Measurements from ENCODE around the gene LRRC4C. TPM values are rescaled to one million over a fixed set of nuclear protein-coding genes. Genes with fewer than 3 reads are reported as not detected.

LRRC4C gene
- total and polyA plus RNA-seq, 7 donors, result 0.98 to 5.4 (median 3.0) TPM; not detected in 1

- Histone ChIP-seq H3K36me3 (no peaks in the 10 kb centered on the region), H3K27ac (no peak overlapping the region), H3K9me3 (peaks cover 0 to 2% (median 0%) of the 10 kb centered on the region in 4 donors), H3K27me3 (no peaks in the 10 kb centered on the region), H3K4me1 (no peaks in the 10 kb centered on the region), H3K4me3 (no peak overlapping the region)
- intact Hi-C loops (cut with DNase I), result no loop called here
- WGBS, 2 donors, result 61 to 75% methylated on average over 2 of the region's 2 CpGs
- DNase-seq, result no peak
- no peak for TF ChIP-seq CTCF (IDR thresholded peaks at IDR 0.05)
- TF ChIP-seq EP300 (IDR thresholded peaks at IDR 0.05), result no peak
- no peak for TF ChIP-seq POLR2AphosphoS5 (IDR thresholded peaks at IDR 0.05)
- TF ChIP-seq POLR2A (IDR thresholded peaks at IDR 0.05), result no peak
Measured at GRCh38 chr11:40701027-40701426, 758.4 kb downstream of the LRRC4C start.

- 83 to 89% methylated on average over 3 of the region's 3 CpGs for WGBS, 2 donors
- intact Hi-C loops (cut with DNase I), result no loop called here
- Histone ChIP-seq H3K4me3 (no peak overlapping the region), H3K27ac (no peak overlapping the region), H3K9me3 (no peaks in the 10 kb centered on the region), H3K36me3 (no peaks in the 10 kb centered on the region), H3K27me3 (no peaks in the 10 kb centered on the region), H3K4me1 (no peaks in the 10 kb centered on the region)
- no peak for DNase-seq
- no peak for TF ChIP-seq POLR2A (IDR thresholded peaks at IDR 0.05)
Measured at GRCh38 chr11:40689823-40690222, 769.6 kb downstream of the LRRC4C start.

DNA sequence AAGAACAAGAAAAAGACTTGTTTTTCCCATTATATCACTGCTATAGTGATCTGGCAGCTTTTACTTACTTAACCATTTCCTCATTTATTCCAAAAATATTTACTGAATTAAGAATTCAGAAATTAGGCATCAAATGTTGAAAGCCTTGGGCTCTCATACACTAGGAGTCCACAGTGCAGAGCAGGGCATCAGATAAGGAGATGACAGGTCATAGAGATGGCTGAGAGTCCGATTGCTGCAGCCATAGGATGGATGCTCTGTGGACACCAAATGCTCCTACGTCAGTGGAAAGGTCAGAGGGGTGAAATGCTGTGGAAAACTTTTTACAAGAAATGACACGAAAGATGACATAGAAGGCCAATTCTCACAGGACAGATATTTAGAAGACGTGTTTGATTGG is 771.1 kb downstream of the LRRC4C start:
- no peak overlapping the region for H3K27ac ChIP-seq
- H3K36me3 ChIP-seq, result no peaks in the 10 kb centered on the region
- no peaks in the 10 kb centered on the region for H3K4me1 ChIP-seq
- DNase-seq, result no peak
- intact Hi-C loops (cut with DNase I), result no loop called here
- no peaks in the 10 kb centered on the region for H3K27me3 ChIP-seq
- TF ChIP-seq CTCF (IDR thresholded peaks at IDR 0.05) (no peak), POLR2A (IDR thresholded peaks at IDR 0.05) (no peak), POLR2AphosphoS5 (IDR thresholded peaks at IDR 0.05) (no peak), EP300 (IDR thresholded peaks at IDR 0.05) (no peak)
- H3K9me3 ChIP-seq, result peaks cover 0 to 3% (median 0%) of the 10 kb centered on the region in 4 donors
- no peak overlapping the region for H3K4me3 ChIP-seq
- 69 to 77% methylated on average over 4 of the region's 4 CpGs for whole genome bisulfite sequencing, 2 donors

DNA sequence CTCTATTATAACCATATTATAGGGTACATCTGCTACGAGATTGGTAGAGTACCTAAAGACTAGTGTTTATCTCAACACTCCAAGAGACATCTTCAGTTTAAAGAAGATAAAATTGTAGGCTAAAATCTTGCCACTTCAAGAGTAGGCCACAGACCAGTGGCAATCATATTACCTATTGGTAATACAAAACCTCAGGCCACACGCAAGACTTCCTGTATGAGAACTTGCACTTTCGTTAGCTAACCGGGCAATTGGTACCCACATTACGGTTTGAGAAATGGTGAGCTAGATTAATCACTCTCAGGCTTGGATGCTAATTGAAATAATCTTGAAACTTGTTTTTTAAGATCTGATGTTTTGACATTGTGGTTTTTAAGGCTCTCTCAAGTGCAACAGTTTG is 772.7 kb downstream of the LRRC4C start:
- no peak overlapping the region for H3K4me3 ChIP-seq
- intact Hi-C loops (cut with DNase I), result no loop called here

GRCh38 chr11:40683010-40683409 is 776.4 kb downstream of the LRRC4C start:
- Histone ChIP-seq H3K36me3 (no peaks in the 10 kb centered on the region), H3K9me3 (peaks cover 0 to 3% (median 0%) of the 10 kb centered on the region in 4 donors), H3K27me3 (no peaks in the 10 kb centered on the region), H3K4me1 (no peaks in the 10 kb centered on the region), H3K27ac (no peak overlapping the region), H3K4me3 (no peak overlapping the region)
- TF ChIP-seq POLR2A (IDR thresholded peaks at IDR 0.05) (no peak), POLR2AphosphoS5 (IDR thresholded peaks at IDR 0.05) (no peak), CTCF (IDR thresholded peaks at IDR 0.05) (no peak), EP300 (IDR thresholded peaks at IDR 0.05) (no peak)
- intact Hi-C loops (cut with DNase I), result no loop called here
- 87 to 90% methylated on average over 7 of the region's 7 CpGs for WGBS, 2 donors
- DNase-seq, result no peak

More for the DNA sequence above, 772.7 kb downstream of the LRRC4C start:
- no peak for DNase-seq
- Histone ChIP-seq H3K27me3 (no peaks in the 10 kb centered on the region), H3K9me3 (peaks cover 0 to 3% (median 0%) of the 10 kb centered on the region in 4 donors), H3K4me1 (no peaks in the 10 kb centered on the region), H3K36me3 (no peaks in the 10 kb centered on the region), H3K27ac (no peak overlapping the region)
- 80 to 82% methylated on average over 5 of the region's 5 CpGs for WGBS, 2 donors
- TF ChIP-seq POLR2AphosphoS5 (IDR thresholded peaks at IDR 0.05) (no peak), CTCF (IDR thresholded peaks at IDR 0.05) (no peak), EP300 (IDR thresholded peaks at IDR 0.05) (no peak), POLR2A (IDR thresholded peaks at IDR 0.05) (no peak)
